ENCODE results near the gene RNPC3. TPM values are rescaled to one million over a fixed set of nuclear protein-coding genes. Genes with fewer than 3 reads are reported as not detected.

RNPC3 gene
- polyA plus RNA-seq, 1 of the 3 experiments (the other 2 are of a cell fraction), result 10.0 TPM

DNA sequence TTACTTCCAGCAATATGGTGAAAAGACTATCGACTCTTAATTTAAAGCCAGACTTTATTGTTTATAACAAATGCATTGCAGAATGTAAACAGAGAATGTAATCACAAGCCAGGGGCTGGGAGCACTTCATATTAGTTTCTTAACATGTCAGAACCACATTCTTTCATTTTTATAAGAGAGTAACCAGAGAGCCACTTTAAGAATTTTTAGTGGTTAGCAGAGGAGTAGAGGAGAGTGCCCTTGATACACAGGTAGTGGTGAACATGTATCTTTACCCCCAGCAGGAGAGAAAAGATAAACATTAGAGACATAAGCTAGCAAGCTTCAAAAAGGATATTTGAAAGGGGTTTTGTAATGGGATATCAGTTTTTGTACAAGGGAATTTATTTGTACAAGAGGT, 57.0 kb downstream of the RNPC3 start:
- H3K27me3 ChIP-seq (ENCODE audit: insufficient read depth), result no peaks in the 10 kb centered on the region
- TF ChIP-seq FOXJ3 (CRISPR knock-in tag; IDR thresholded peaks at IDR 0.05) (no peak), GABPA (IDR thresholded peaks at IDR 0.05; ENCODE audit: low read depth) (no peak), RCOR1 (IDR thresholded peaks at IDR 0.05; ENCODE audit: low read length) (no peak), RAD21 (IDR thresholded peaks at IDR 0.05; ENCODE audit: low read length) (no peak), ELF1 (IDR thresholded peaks at IDR 0.05) (no peak), TAF1 (IDR thresholded peaks at IDR 0.05; ENCODE audit: borderline replicate concordance, low read depth, low read length) (no peak), GATA2 (CRISPR knock-in tag; IDR thresholded peaks at IDR 0.05) (no peak), CHD2 (IDR thresholded peaks at IDR 0.05; ENCODE audit: low read length, partially characterized antibody) (no peak), SIN3A (IDR thresholded peaks at IDR 0.05; ENCODE audit: borderline replicate concordance, low read depth, low read length) (no peak), EP300 (IDR thresholded peaks at IDR 0.05; ENCODE audit: borderline replicate concordance in 1 of 2, low read depth in 1 of 2, low read length in 1 of 2) (no peak)
- TF ChIP-seq, protein P1, sequence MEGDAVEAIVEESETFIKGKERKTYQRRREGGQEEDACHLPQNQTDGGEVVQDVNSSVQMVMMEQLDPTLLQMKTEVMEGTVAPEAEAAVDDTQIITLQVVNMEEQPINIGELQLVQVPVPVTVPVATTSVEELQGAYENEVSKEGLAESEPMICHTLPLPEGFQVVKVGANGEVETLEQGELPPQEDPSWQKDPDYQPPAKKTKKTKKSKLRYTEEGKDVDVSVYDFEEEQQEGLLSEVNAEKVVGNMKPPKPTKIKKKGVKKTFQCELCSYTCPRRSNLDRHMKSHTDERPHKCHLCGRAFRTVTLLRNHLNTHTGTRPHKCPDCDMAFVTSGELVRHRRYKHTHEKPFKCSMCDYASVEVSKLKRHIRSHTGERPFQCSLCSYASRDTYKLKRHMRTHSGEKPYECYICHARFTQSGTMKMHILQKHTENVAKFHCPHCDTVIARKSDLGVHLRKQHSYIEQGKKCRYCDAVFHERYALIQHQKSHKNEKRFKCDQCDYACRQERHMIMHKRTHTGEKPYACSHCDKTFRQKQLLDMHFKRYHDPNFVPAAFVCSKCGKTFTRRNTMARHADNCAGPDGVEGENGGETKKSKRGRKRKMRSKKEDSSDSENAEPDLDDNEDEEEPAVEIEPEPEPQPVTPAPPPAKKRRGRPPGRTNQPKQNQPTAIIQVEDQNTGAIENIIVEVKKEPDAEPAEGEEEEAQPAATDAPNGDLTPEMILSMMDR (IDR thresholded peaks at IDR 0.05), result no peak
- TF ChIP-seq, protein P2, sequence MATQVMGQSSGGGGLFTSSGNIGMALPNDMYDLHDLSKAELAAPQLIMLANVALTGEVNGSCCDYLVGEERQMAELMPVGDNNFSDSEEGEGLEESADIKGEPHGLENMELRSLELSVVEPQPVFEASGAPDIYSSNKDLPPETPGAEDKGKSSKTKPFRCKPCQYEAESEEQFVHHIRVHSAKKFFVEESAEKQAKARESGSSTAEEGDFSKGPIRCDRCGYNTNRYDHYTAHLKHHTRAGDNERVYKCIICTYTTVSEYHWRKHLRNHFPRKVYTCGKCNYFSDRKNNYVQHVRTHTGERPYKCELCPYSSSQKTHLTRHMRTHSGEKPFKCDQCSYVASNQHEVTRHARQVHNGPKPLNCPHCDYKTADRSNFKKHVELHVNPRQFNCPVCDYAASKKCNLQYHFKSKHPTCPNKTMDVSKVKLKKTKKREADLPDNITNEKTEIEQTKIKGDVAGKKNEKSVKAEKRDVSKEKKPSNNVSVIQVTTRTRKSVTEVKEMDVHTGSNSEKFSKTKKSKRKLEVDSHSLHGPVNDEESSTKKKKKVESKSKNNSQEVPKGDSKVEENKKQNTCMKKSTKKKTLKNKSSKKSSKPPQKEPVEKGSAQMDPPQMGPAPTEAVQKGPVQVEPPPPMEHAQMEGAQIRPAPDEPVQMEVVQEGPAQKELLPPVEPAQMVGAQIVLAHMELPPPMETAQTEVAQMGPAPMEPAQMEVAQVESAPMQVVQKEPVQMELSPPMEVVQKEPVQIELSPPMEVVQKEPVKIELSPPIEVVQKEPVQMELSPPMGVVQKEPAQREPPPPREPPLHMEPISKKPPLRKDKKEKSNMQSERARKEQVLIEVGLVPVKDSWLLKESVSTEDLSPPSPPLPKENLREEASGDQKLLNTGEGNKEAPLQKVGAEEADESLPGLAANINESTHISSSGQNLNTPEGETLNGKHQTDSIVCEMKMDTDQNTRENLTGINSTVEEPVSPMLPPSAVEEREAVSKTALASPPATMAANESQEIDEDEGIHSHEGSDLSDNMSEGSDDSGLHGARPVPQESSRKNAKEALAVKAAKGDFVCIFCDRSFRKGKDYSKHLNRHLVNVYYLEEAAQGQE (IDR thresholded peaks at IDR 0.05; ENCODE audit: low read depth, low read length), result no peak
- H3K4me1 ChIP-seq (ENCODE audit: control insufficient read depth in 1 of 2, insufficient read depth in 2 of 2, low read depth in 1 of 2, low read length in 1 of 2), result no peaks in the 10 kb centered on the region
- H3K4me2 ChIP-seq, result no peak overlapping the region
- no peaks in the 10 kb centered on the region for H3K9me2 ChIP-seq
- H2AFZ ChIP-seq (ENCODE audit: low read depth), result no peak overlapping the region
- H3K27ac ChIP-seq (ENCODE audit: low read depth in 2 of 2, low read length in 1 of 2), result no peak overlapping the region
- H3K4me3 ChIP-seq (ENCODE audit: low read depth in 2 of 2, low read length in 1 of 2), result no peak overlapping the region
- WGBS (ENCODE audit: low lambda C conversion rate), result 29% methylated on average over 1 of the region's 1 CpG
- H3F3A ChIP-seq (replicated peaks; ENCODE audit: insufficient read depth), result no peaks in the 10 kb centered on the region
- H3K79me2 ChIP-seq (ENCODE audit: insufficient read depth), result no peaks in the 10 kb centered on the region
- H3K9ac ChIP-seq, result no peak overlapping the region
- H4K20me1 ChIP-seq (ENCODE audit: insufficient read depth), result no peaks in the 10 kb centered on the region
- no peaks in the 10 kb centered on the region for H3K9me3 ChIP-seq
- ChIA-PET CTCF (no interaction called here), POLR2A (no interaction called here)
- no peak for DNase-seq
- H3K36me3 ChIP-seq (replicated peaks in 1 of 2; ENCODE audit: control insufficient read depth in 1 of 2, insufficient read depth in 2 of 2, low read length in 1 of 2), result no peaks in the 10 kb centered on the region

DNA sequence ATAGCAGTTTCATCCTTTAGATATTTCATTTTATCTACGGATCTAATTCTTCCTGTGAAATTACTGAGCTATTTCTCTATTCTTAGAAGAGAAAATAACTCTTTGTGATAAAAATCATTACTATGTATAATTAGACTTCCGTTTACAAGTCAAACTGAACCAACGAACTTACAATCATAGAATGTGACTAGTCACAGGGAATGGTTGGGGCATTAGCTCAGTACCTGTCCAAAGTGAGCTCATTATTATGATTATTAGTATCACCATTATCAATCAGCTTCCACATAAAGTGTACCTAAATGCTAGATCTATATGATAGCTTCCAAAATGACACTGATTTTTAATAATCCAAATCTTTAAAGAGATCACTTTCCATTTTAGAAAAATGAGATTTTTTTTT, 58.4 kb downstream of the RNPC3 start:
- no peaks in the 10 kb centered on the region for H3F3A ChIP-seq (replicated peaks; ENCODE audit: insufficient read depth)
- no peak for DNase-seq
- H3K27me3 ChIP-seq (ENCODE audit: insufficient read depth), result no peaks in the 10 kb centered on the region
- no peaks in the 10 kb centered on the region for H3K4me1 ChIP-seq (ENCODE audit: control insufficient read depth in 1 of 2, insufficient read depth in 2 of 2, low read depth in 1 of 2, low read length in 1 of 2)
- H3K4me2 ChIP-seq, result no peak overlapping the region
- H3K9ac ChIP-seq, result no peak overlapping the region
- ChIA-PET POLR2A (no interaction called here), CTCF (interaction anchor here (0.7 kb wide), 1 partner anchor 152 kb away, joined by 4 read pairs; no protein-coding TSS in a partner anchor)
- WGBS (ENCODE audit: low lambda C conversion rate), result 26% methylated on average over 3 of the region's 3 CpGs
- no peak overlapping the region for H2AFZ ChIP-seq (ENCODE audit: low read depth)
- H3K79me2 ChIP-seq (ENCODE audit: insufficient read depth), result no peaks in the 10 kb centered on the region
- H3K9me2 ChIP-seq, result no peaks in the 10 kb centered on the region
- no peaks in the 10 kb centered on the region for H3K36me3 ChIP-seq (replicated peaks in 1 of 2; ENCODE audit: control insufficient read depth in 1 of 2, insufficient read depth in 2 of 2, low read length in 1 of 2)
- no peaks in the 10 kb centered on the region for H3K9me3 ChIP-seq
- H3K27ac ChIP-seq (ENCODE audit: low read depth in 2 of 2, low read length in 1 of 2), result no peak overlapping the region
- no peaks in the 10 kb centered on the region for H4K20me1 ChIP-seq (ENCODE audit: insufficient read depth)
- H3K4me3 ChIP-seq (ENCODE audit: low read depth in 2 of 2, low read length in 1 of 2), result no peak overlapping the region
- TF ChIP-seq RCOR1 (IDR thresholded peaks at IDR 0.05; ENCODE audit: low read length), result no peak
- TF ChIP-seq MXI1 (IDR thresholded peaks at IDR 0.05; ENCODE audit: low read depth, low read length), result no peak
- TF ChIP-seq NRF1 (IDR thresholded peaks at IDR 0.05; ENCODE audit: low read depth, low read length), result no peak
- TF ChIP-seq, protein P3, sequence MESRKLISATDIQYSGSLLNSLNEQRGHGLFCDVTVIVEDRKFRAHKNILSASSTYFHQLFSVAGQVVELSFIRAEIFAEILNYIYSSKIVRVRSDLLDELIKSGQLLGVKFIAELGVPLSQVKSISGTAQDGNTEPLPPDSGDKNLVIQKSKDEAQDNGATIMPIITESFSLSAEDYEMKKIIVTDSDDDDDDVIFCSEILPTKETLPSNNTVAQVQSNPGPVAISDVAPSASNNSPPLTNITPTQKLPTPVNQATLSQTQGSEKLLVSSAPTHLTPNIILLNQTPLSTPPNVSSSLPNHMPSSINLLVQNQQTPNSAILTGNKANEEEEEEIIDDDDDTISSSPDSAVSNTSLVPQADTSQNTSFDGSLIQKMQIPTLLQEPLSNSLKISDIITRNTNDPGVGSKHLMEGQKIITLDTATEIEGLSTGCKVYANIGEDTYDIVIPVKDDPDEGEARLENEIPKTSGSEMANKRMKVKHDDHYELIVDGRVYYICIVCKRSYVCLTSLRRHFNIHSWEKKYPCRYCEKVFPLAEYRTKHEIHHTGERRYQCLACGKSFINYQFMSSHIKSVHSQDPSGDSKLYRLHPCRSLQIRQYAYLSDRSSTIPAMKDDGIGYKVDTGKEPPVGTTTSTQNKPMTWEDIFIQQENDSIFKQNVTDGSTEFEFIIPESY (IDR thresholded peaks at IDR 0.05; ENCODE audit: borderline replicate concordance, low read depth), result no peak
- TF ChIP-seq EZH2phosphoT487 (IDR thresholded peaks at IDR 0.05; ENCODE audit: borderline replicate concordance, low read depth), result no peak
- no peak for TF ChIP-seq FOSL2 (IDR thresholded peaks at IDR 0.05; ENCODE audit: borderline replicate concordance, low read depth)
- TF ChIP-seq EP300 (IDR thresholded peaks at IDR 0.05; ENCODE audit: borderline replicate concordance in 1 of 2, low read depth in 1 of 2, low read length in 1 of 2), result no peak
- no peak for TF ChIP-seq SIN3A (IDR thresholded peaks at IDR 0.05; ENCODE audit: borderline replicate concordance, low read depth, low read length)
- TF ChIP-seq RXRA (IDR thresholded peaks at IDR 0.05; ENCODE audit: borderline replicate concordance, low read depth), result no peak
- no peak for TF ChIP-seq YY1 (IDR thresholded peaks at IDR 0.05; ENCODE audit: low read depth)
- TF ChIP-seq FOXJ3 (CRISPR knock-in tag; IDR thresholded peaks at IDR 0.05), result no peak
- no peak for TF ChIP-seq RFX5 (IDR thresholded peaks at IDR 0.05; ENCODE audit: low read length)
- TF ChIP-seq JUND (IDR thresholded peaks at IDR 0.05), result no peak

All from SK-N-SH (cell line).